ENCODE results near the gene SECISBP2L.
"Not testable (repeated sequence)": the region's sequence is repeated elsewhere in the genome, so short reads cannot be mapped to it uniquely, and the experiment has no call there.

Gene SECISBP2L

DNA sequence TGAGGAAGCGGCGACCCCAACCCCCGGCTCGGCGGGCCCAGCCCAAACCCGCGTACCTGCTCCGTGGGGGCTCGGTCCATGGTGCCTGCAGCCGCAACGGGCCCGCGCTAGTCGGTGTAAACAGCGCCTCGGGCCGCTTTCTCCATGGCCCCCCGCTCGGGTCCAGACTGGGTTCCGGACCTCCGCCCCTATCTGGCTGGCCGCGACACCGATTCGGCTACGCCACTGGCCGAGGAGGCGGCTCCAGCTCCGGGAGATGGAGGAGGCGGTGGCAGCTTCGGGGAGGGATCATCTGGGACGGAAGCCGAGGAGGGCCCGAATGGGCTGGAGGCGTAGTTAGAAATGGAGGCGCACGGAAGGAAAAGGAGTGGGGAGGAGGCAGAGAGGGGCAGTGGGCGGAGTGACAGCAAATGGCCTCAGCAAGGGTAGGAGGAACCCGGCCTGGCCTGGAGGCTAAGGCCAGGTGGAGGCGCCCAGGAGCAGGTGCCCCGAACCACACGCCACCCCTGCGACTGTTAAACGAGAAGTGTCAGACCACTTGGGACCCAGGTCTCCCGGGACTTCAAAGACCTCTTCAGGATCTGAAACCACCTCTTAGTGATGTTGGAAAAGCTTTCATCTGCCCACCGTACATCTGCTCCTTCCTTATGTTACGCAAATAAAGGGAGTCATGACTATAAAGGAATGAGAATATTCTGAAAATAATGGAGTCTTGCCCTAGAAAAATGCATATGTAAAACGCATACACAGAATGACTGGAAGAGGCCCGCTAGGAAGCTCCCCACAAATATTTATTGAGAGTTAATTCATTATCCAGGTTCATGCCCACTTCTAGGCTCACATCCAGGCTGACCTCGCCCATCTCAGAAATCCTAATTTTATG lies at the start of gene SECISBP2L:
TSS of gene SECISBP2L (minus strand) at position 227 of the 883 bp plus-strand sequence. CDS start at position 80, 147 bp downstream.
- peak; percentile 67 to 80 (median 78) for DNase-seq (ENCODE audit: low read depth in 2 of 3, low spot score in 2 of 3)

DNA sequence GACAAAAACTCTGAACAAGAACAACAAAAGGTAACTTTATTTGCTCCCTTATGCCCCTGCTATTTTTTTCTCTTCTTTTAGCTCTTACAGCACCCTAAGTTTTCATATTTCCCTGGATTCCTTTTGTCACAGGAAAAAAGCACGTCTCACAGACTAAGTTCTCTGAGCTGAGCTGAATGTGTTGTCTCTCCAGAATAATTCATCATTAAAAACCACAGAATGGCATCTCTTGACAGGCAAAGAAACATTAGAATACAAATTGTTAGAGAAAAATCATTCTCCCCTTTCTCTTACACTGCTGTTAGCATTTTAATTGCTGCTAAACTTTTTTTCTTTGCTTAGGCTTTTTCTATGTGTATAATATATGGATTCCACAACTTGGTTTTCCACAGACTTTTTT lies 48.7 kb upstream of the SECISBP2L start:
- no peak for DNase-seq (ENCODE audit: low read depth in 2 of 3, low spot score in 2 of 3)

GRCh38 chr15:49093252-49094105 lies 47.2 kb upstream of the SECISBP2L start:
- DNase-seq (ENCODE audit: low read depth in 2 of 3, low spot score in 2 of 3), result no peak

GRCh38 chr15:49088996-49089395 lies 42.8 kb upstream of the SECISBP2L start:
- no peak for DNase-seq (ENCODE audit: low read depth in 2 of 3, low spot score in 2 of 3)

DNA sequence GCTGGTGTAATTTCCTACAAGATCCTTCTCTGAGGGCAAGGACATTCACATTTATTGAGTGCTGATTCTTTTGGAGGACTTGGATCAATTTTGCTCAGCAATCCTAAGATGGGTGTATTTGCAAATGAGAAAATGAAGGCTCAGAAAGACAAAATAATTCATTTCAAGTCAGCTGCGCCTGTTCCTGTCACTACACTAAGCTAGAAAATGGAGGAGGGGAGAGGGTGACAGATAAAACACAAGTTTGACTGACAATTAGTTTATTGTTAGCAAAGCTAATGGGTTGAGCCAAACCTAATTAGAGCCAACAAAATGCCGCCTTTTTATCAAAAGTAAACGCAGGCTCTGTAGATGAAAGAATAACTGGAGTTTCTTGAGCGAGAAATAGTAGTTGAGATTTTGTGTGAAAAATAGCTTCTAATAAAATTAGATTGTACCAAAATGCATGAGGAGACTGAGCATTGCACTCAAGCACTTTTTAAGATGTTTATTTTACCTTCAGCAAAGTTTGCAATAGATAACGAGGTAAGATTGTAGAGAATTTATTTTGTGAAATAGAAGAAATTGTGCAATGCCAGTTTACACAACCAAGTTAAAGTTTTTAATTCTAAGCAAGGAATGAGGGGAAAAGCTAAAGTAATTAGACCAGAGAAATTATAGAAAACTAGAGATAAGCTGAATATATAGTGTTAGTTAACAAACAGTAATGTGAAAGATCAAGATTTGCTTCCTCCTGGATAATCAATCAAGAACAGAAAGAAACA lies 39.6 kb upstream of the SECISBP2L start:
- no peak for DNase-seq (ENCODE audit: low read depth in 2 of 3, low spot score in 2 of 3)

- no peak for DNase-seq (ENCODE audit: low read depth in 2 of 3, low spot score in 2 of 3)
Measured at GRCh38 chr15:49084285-49084570, 38.0 kb upstream of the SECISBP2L start.

DNA sequence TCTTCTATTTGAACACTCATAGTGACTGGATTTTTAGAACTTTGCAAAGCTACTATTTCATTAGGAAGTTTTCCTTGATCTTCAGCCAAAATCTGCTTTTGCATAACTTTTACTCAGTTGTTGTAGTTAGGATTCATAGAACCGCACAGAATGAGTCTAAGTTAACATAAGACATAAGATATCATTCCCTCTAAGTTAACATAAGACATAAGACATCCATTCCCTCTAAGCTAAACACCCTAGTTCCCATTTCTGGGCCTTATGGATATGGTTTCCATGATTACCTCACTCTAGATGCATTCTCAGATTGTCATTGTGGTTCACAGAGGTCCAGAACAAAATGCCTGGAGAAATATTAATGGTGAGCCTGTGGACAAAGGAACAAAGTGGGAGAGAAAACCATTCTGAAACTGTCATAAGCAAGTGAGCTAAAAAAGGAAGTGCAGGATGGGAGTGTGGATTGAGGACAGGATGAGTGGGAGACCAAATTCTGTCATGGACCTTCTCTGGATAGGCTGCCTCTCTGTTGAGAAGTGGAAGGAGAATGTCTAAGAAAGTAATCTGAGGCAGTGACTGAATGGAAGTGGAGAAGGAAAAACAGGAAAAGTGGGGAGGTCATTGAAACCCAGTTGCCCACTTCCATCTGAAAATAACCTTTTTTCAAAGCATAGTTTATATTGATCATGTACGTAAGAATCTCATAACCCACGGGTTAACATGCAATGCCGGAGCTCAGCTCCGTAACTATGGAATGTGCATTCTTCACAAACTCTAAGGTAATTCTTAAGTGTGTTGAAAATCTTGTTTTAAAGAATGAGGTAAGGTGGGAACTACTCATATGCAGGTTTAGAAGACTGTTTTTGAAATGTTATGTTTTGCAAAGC lies 37.4 kb upstream of the SECISBP2L start:
- DNase-seq (ENCODE audit: low read depth in 2 of 3, low spot score in 2 of 3), result no peak

DNA sequence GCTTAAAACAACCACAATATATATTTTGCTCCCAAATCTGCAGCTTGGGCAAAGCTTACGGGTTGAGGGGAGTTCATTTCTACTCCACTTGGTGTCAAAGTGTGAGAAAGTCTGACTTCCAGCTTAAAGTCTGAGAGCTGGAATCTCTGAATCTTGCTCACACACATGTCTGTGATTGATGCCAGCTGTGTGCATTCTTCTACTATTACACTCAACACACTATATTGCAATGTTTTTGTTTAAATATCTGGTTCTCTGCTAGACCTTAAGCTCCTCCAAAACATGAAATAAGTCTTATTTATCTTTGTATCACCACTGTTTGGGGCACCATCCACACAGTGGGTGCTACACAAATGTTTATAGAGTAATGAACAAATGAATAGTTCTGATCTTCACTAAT lies 36.7 kb upstream of the SECISBP2L start:
- no peak for DNase-seq (ENCODE audit: low read depth in 2 of 3, low spot score in 2 of 3)

GRCh38 chr15:49079340-49080039 lies 33.2 kb upstream of the SECISBP2L start:
- no peak for DNase-seq (ENCODE audit: low read depth in 2 of 3, low spot score in 2 of 3)

- DNase-seq (ENCODE audit: low read depth in 2 of 3, low spot score in 2 of 3), result no peak
Measured at GRCh38 chr15:49075881-49076280, 29.6 kb upstream of the SECISBP2L start.

- not testable (repeated sequence) for DNase-seq (ENCODE audit: low read depth in 2 of 3, low spot score in 2 of 3)
Measured at GRCh38 chr15:49074589-49075287, 28.5 kb upstream of the SECISBP2L start.

DNA sequence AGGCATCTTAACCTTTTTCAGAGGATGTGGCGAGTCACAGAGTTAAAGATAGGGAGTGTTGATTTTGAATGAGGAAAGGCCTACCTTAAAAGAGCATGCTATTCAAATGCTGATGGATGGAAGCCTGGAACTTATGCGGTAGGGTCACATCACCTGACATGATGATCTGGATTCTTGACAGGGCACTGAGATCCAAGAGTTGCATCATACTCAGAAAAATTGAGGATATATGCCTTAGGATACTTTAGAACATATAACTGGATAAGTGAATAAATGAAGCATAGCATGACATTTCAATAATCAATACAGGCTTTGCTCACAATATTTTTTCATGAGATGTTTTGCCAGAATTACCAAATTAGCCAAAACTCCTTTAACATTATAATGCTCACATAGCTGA lies 20.1 kb upstream of the SECISBP2L start:
- no peak for DNase-seq (ENCODE audit: low read depth in 2 of 3, low spot score in 2 of 3)

- DNase-seq (ENCODE audit: low read depth in 2 of 3, low spot score in 2 of 3), result no peak
Measured at GRCh38 chr15:49064884-49065283, 18.6 kb upstream of the SECISBP2L start.

- no peak for DNase-seq (ENCODE audit: low read depth in 2 of 3, low spot score in 2 of 3)
Measured at GRCh38 chr15:49064281-49064653, 18.0 kb upstream of the SECISBP2L start.

- no peak for DNase-seq (ENCODE audit: low read depth in 2 of 3, low spot score in 2 of 3)
Measured at GRCh38 chr15:49063402-49064280, 17.4 kb upstream of the SECISBP2L start.

GRCh38 chr15:49062900-49063299 lies 16.7 kb upstream of the SECISBP2L start:
- no peak for DNase-seq (ENCODE audit: low read depth in 2 of 3, low spot score in 2 of 3)

DNA sequence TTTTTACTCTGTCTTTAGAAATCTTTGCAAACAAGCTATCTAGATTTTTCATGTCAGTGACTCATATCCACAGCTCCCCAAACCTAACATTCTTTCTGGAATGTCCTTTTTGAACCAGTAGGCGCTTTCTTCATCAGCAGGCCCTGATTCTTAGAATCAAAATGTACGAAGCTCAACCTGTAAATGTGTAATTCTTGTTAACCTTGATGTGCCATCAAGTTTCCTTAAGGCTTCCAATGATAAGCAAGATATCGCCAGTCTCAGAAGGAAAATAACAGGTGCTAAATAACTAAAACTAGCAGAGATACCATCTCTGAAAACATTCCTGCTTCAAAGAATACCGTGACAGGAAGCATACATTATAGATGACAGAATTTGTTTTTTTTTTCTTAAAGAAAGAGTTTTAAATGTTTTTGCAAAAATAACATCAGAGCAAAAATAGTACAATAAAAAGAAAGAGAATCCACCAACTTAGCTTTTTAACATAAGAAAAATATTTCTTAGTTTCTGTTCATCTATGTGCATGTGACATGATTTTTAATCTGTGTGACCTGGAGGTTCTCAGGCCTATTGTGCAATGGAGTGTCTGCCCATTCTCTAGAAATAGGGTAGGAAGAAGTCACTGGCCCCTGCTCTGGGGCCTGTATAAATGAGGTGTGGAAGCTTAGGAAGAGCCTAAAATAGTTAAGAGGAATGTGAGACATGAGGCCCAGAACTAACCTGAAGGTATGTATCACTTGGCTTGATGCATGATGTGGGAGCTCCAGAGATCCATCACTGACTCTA lies 14.7 kb upstream of the SECISBP2L start:
- DNase-seq (ENCODE audit: low read depth in 2 of 3, low spot score in 2 of 3), result no peak

DNA sequence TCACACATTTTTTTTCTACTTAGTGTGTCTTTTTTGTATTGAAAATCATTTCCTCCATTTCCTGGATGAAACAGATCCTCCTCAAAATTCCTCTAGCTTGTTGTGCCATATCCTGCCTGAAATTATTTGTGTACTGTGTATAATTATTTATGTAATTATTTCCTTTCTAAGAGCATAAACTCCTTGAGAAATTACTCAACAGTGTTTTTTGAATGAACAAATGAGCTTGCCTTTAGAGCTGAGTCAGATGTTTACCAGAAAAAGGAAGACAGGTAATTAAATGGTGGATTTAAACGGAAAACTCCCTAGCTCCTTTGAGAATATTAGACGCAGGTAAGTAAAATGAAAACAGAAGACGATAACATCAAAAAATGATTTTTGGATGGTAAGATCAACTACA lies 13.2 kb upstream of the SECISBP2L start:
- no peak for DNase-seq (ENCODE audit: low read depth in 2 of 3, low spot score in 2 of 3)
